Measurements from ENCODE around the gene KCNG2. TPM values are rescaled to one million over a fixed set of nuclear protein-coding genes. Genes with fewer than 3 reads are reported as not detected.

KCNG2 gene
- total RNA-seq, 2 experiments from 2014 or later = not detected

GRCh38 chr18:79936641-79937040, 138.9 kb downstream of the KCNG2 start:
- intact Hi-C loops (cut with DNase I, micrococcal nuclease) = no loop called here
- no peaks in the 10 kb centered on the region for H3K4me1 ChIP-seq (ENCODE audit: insufficient read depth, low read length)
- Mint-ChIP-seq H3K4me1 (ENCODE audit: low read depth) (peaks cover 13% of the 10 kb centered on the region), H3K27me3 (no peaks in the 10 kb centered on the region), H3K9me3 (peaks cover 12% of the 10 kb centered on the region), H3K27ac (no peak overlapping the region), H3K4me3 (no peak overlapping the region), H3K36me3 (ENCODE audit: low read depth) (peaks cover 96% of the 10 kb centered on the region)
- POLR2A ChIA-PET = no interaction called here
- H3K4me3 ChIP-seq (ENCODE audit: low read length) = no peak overlapping the region
- peaks cover 20 to 53% of the 10 kb centered on the region in 2 experiments for H3K9me3 ChIP-seq (ENCODE audit: control insufficient read depth in 1 of 2, insufficient read depth in 1 of 2, low read length in 2 of 2)
- peaks cover 38% of the 10 kb centered on the region for H3K36me3 ChIP-seq (ENCODE audit: insufficient read depth, low read length)
- H3K27ac ChIP-seq (ENCODE audit: low read depth in 1 of 2, low read length in 2 of 2) = no peak overlapping the region
- DNase-seq = no peak
- TF ChIP-seq CTCF (IDR thresholded peaks at IDR 0.05) = no peak
- CTCF ChIA-PET = no interaction called here
- no peaks in the 10 kb centered on the region for H3K27me3 ChIP-seq (ENCODE audit: control insufficient read depth in 1 of 2, insufficient read depth in 2 of 2, low read length in 2 of 2)
- no peak for ATAC-seq (ENCODE audit: poor library complexity)

- intact Hi-C loops (cut with DNase I, micrococcal nuclease) = no loop called here
- peaks cover 97% of the 10 kb centered on the region for H3K36me3 Mint-ChIP-seq (ENCODE audit: low read depth)
- H3K27me3 Mint-ChIP-seq = no peaks in the 10 kb centered on the region
- H3K4me1 ChIP-seq (ENCODE audit: insufficient read depth, low read length) = no peaks in the 10 kb centered on the region
- H3K4me1 Mint-ChIP-seq (ENCODE audit: low read depth) = peaks cover 13% of the 10 kb centered on the region
- ATAC-seq (ENCODE audit: poor library complexity) (no peak), DNase-seq (no peak)
- ChIA-PET CTCF (no interaction called here), POLR2A (no interaction called here)
- peaks cover 11% of the 10 kb centered on the region for H3K9me3 Mint-ChIP-seq
- no peak for TF ChIP-seq CTCF (IDR thresholded peaks at IDR 0.05)
- no peak overlapping the region for H3K27ac ChIP-seq (ENCODE audit: low read depth in 1 of 2, low read length in 2 of 2)
- H3K36me3 ChIP-seq (ENCODE audit: insufficient read depth, low read length) = peaks cover 45% of the 10 kb centered on the region
- peaks cover 20 to 51% of the 10 kb centered on the region in 2 experiments for H3K9me3 ChIP-seq (ENCODE audit: control insufficient read depth in 1 of 2, insufficient read depth in 1 of 2, low read length in 2 of 2)
- H3K27ac Mint-ChIP-seq = no peak overlapping the region
- no peaks in the 10 kb centered on the region for H3K27me3 ChIP-seq (ENCODE audit: control insufficient read depth in 1 of 2, insufficient read depth in 2 of 2, low read length in 2 of 2)
- no peak overlapping the region for H3K4me3 Mint-ChIP-seq
- no peak overlapping the region for H3K4me3 ChIP-seq (ENCODE audit: low read length)
These were observed 139.5 kb downstream of the KCNG2 start for GRCh38 chr18:79937103-79937860.

- POLR2A ChIA-PET = no interaction called here
- H3K27ac ChIP-seq (ENCODE audit: low read depth in 1 of 2, low read length in 2 of 2) = no peak overlapping the region
- Mint-ChIP-seq H3K27ac (no peak overlapping the region), H3K4me1 (ENCODE audit: low read depth) (peaks cover 13% of the 10 kb centered on the region), H3K4me3 (no peak overlapping the region), H3K36me3 (ENCODE audit: low read depth) (peaks cover 96% of the 10 kb centered on the region), H3K9me3 (peaks cover 4% of the 10 kb centered on the region), H3K27me3 (no peaks in the 10 kb centered on the region)
- peaks cover 12 to 51% of the 10 kb centered on the region in 2 experiments for H3K9me3 ChIP-seq (ENCODE audit: control insufficient read depth in 1 of 2, insufficient read depth in 1 of 2, low read length in 2 of 2)
- DNase-seq (no peak), ATAC-seq (ENCODE audit: poor library complexity) (no peak)
- no peak overlapping the region for H3K4me3 ChIP-seq (ENCODE audit: low read length)
- H3K4me1 ChIP-seq (ENCODE audit: insufficient read depth, low read length) = no peaks in the 10 kb centered on the region
- no peak for TF ChIP-seq CTCF (IDR thresholded peaks at IDR 0.05)
- peaks cover 54% of the 10 kb centered on the region for H3K36me3 ChIP-seq (ENCODE audit: insufficient read depth, low read length)
- no peaks in the 10 kb centered on the region for H3K27me3 ChIP-seq (ENCODE audit: control insufficient read depth in 1 of 2, insufficient read depth in 2 of 2, low read length in 2 of 2)
- intact Hi-C loops (cut with DNase I, micrococcal nuclease) = no loop called here
- CTCF ChIA-PET = no interaction called here
These were observed 140.5 kb downstream of the KCNG2 start for GRCh38 chr18:79938196-79938595.

All from CD4-positive, alpha-beta T cell (primary cell).